IMR-90 (cell line): ENCODE results near the gene MAML3. TPM values are rescaled to one million over a fixed set of nuclear protein-coding genes. Genes with fewer than 3 reads are reported as not detected.
A peak's percentile ranks its signal among the peaks of the same experiment; 100 is the strongest.

Experiments
- ATAC-seq: fragments of 200-7000 bp; cut with Tn5 transposase; 2 replicates; pipeline ENCODE4 v1.9.1; 2020; ENCODE audit warnings: low read depth, mild to moderate bottlenecking, moderate library complexity
- BruUV-seq: library from RNA; stranded (reverse); fragments of 400-500 nt; replicated peaks from 2 replicates; lab custom pipeline; 2021; lab: Mats Ljungman, UMichigan
- CTCF ChIA-PET: fragments of 300-600 bp; formaldehyde crosslinking; extraction: SDS; loops from one replicate; lab custom pipeline; 2021; ENCODE audit warnings: antibody characterized with exemption; lab: Yijun Ruan, JAX
- POLR2A ChIA-PET: fragments of 300-600 bp; sonication (Branson Sonifier 250); formaldehyde crosslinking; loops from one replicate; lab custom pipeline; 2022; ENCODE audit warnings: antibody characterized with exemption; ENCODE audit not compliant: unreplicated experiment; lab: Charles Lee
- DNase-seq: peaks from one replicate; pipeline ENCODE4 v3.0.0; 2013
- H2AFZ ChIP-seq: replicated peaks from 2 replicates; pipeline ENCODE3; 2013; ENCODE audit warnings: low read length, mild to moderate bottlenecking; ENCODE audit not compliant: poor library complexity
- H2AK5ac ChIP-seq: 2 replicates; pipeline ENCODE4 v1.6.1; 2013; ENCODE audit warnings: low read depth, low read length, inconsistent platforms
- H2AK9ac ChIP-seq: replicated peaks from 2 replicates; pipeline ENCODE3; 2013; ENCODE audit warnings: mild to moderate bottlenecking, low read depth, low read length, moderate library complexity; ENCODE audit not compliant: poor library complexity
- H2BK120ac ChIP-seq: 2 replicates; pipeline ENCODE4 v1.6.1; 2013; ENCODE audit warnings: low read depth, low read length, inconsistent platforms
- H2BK15ac ChIP-seq: 3 replicates; pipeline ENCODE4 v1.6.1; 2013; ENCODE audit warnings: low read depth, low read length, inconsistent platforms
- H2BK20ac ChIP-seq: 2 replicates; pipeline ENCODE4 v1.6.1; 2013; ENCODE audit warnings: low read depth, mild to moderate bottlenecking, inconsistent platforms, low read length, moderate library complexity
- H2BK5ac ChIP-seq: 2 replicates; pipeline ENCODE4 v1.6.1; 2013; ENCODE audit warnings: mild to moderate bottlenecking, low read depth, low read length, inconsistent platforms; ENCODE audit not compliant: poor library complexity, severe bottlenecking
- H3K14ac ChIP-seq: replicated peaks from 2 replicates; pipeline ENCODE4 v1.6.1; 2013; ENCODE audit warnings: low read depth, low read length, inconsistent platforms
- H3K18ac ChIP-seq: 2 replicates; pipeline ENCODE4 v1.6.1; 2013; ENCODE audit warnings: low read depth, low read length, control low read depth
- H3K23ac ChIP-seq: 2 replicates; pipeline ENCODE4 v1.6.1; 2013; ENCODE audit warnings: low read depth, low read length, inconsistent platforms
- H3K27ac ChIP-seq: 2 replicates; pipeline ENCODE4 v1.5.1; 2013; ENCODE audit warnings: mild to moderate bottlenecking, control low read depth, low read length; ENCODE audit not compliant: insufficient read depth
- H3K27me3 ChIP-seq: 2 replicates; pipeline ENCODE4 v1.6.1; 2013; ENCODE audit warnings: low read length; ENCODE audit not compliant: control insufficient read depth, insufficient read depth
- H3K36me3 ChIP-seq: 2 replicates; pipeline ENCODE4 v1.6.1; 2013; ENCODE audit warnings: low read length, mixed read lengths; ENCODE audit not compliant: control insufficient read depth, insufficient read depth
- H3K4ac ChIP-seq: 2 replicates; pipeline ENCODE4 v1.6.1; 2013; ENCODE audit warnings: low read depth, low read length, inconsistent platforms
- H3K4me1 ChIP-seq: 2 replicates; pipeline ENCODE4 v1.6.1; 2013; ENCODE audit warnings: low read length, mixed read lengths; ENCODE audit not compliant: control insufficient read depth, insufficient read depth
- H3K4me2 ChIP-seq: 2 replicates; pipeline ENCODE4 v1.6.1; 2013; ENCODE audit warnings: low read depth, mild to moderate bottlenecking, control low read depth, low read length, moderate library complexity
- H3K4me3 ChIP-seq: 2 replicates; pipeline ENCODE4 v1.5.1; 2013; ENCODE audit warnings: low read depth, mild to moderate bottlenecking, control low read depth, low read length, moderate library complexity; ENCODE audit not compliant: insufficient read depth
- H3K56ac ChIP-seq: 2 replicates; pipeline ENCODE4 v1.6.1; 2013; ENCODE audit warnings: low read length, inconsistent platforms; ENCODE audit not compliant: insufficient read depth; ENCODE audit errors: extremely low read depth
- H3K79me1 ChIP-seq, 2 experiments: 2 replicates each; pipeline ENCODE4 v1.6.1; 2013; ENCODE audit warnings: low read length in 2 of 2, inconsistent platforms in 1 of 2, low read depth in 1 of 2
- H3K9ac ChIP-seq: 2 replicates; pipeline ENCODE4 v1.6.1; 2013; ENCODE audit warnings: low read depth, low read length, control low read depth
- H3K9me1 ChIP-seq: 2 replicates; pipeline ENCODE4 v1.6.1; 2013; ENCODE audit warnings: low read length, inconsistent platforms; ENCODE audit not compliant: insufficient read depth
- H3K9me3 ChIP-seq: 2 replicates; pipeline ENCODE4 v1.6.1; 2013; ENCODE audit warnings: low read length; ENCODE audit not compliant: control insufficient read depth, insufficient read depth
- H4K20me1 ChIP-seq: 2 replicates; pipeline ENCODE4 v1.6.1; 2013; ENCODE audit warnings: low read length, inconsistent platforms; ENCODE audit not compliant: insufficient read depth
- H4K5ac ChIP-seq: 2 replicates; pipeline ENCODE4 v1.6.1; 2013; ENCODE audit warnings: mild to moderate bottlenecking, low read depth, low read length, control low read depth
- H4K8ac ChIP-seq, 2 experiments: 2 replicates each; pipeline ENCODE4 v1.6.1; 2013; ENCODE audit warnings: low read depth in 2 of 2, low read length in 2 of 2, control low read depth in 1 of 2, inconsistent platforms in 1 of 2
- H4K91ac ChIP-seq: 2 replicates; pipeline ENCODE4 v1.6.1; 2013; ENCODE audit warnings: low read depth, low read length, inconsistent platforms; ENCODE audit not compliant: insufficient read depth
- CEBPB ChIP-seq: IDR thresholded peaks from 2 replicates; pipeline ENCODE4 v1.6.1; 2012; ENCODE audit warnings: low read depth, low read length, improper control_type of control experiment
- CHD1 ChIP-seq: IDR thresholded peaks from 2 replicates; pipeline ENCODE4 v1.6.1; 2012; ENCODE audit warnings: low read depth, low read length, improper control_type of control experiment
- RCOR1 ChIP-seq: IDR thresholded peaks from 2 replicates; pipeline ENCODE4 v1.6.1; 2012; ENCODE audit warnings: mild to moderate bottlenecking, low read length, improper control_type of control experiment; ENCODE audit not compliant: insufficient replicate concordance
- WGBS, 2 experiments: methylation state at CpG; one replicate each; pipeline versions ENCODE4 v1.1.5 to v1.1.7; 2013; ENCODE audit warnings: missing lambda C conversion rate in 2 of 2; ENCODE audit not compliant: insufficient read length in 1 of 2; ENCODE audit errors: extremely low coverage in 2 of 2; 5-methylcytosine and 5-hydroxymethylcytosine counted together
- dilution Hi-C: fragments of 300-500 bp; cut with HindIII; formaldehyde crosslinking; loops from one replicate; pipeline ENCODE4 v1.14.3; 2018; ENCODE audit warnings: low sequenced_read_pairs; ENCODE audit not compliant: unreplicated experiment
- in situ Hi-C: fragments of 300-500 bp; cut with MboI; formaldehyde crosslinking; loops from 3 replicates; pipeline ENCODE4 v1.14.3; 2019; ENCODE audit warnings: low sequenced_read_pairs, inconsistent platforms, mixed read lengths
- intact Hi-C: fragments of 100-400 bp; cut with micrococcal nuclease; formaldehyde crosslinking; loops from 2 replicates; pipeline ENCODE4 v1.10.0; 2022
- polyA plus RNA-seq, 3 experiments: library from polyadenylated mRNA; depleted of rRNA; stranded (reverse); fragments of >200 nt; gene quantifications; 2 replicates each; pipeline ENCODE4 v1.2.3, GENCODE V29; 2012; ENCODE audit warnings: low replicate concordance in 1 of 3
- total RNA-seq: library from RNA; depleted of rRNA; stranded (reverse); fragments of >200 nt; gene quantifications from 2 replicates; pipeline ENCODE4 v1.2.3, GENCODE V29; 2012

MAML3 gene
- total and polyA plus RNA-seq, 2 of the 4 experiments (the other 2 are of a cell fraction), result 0.90 to 1.7 TPM

DNA sequence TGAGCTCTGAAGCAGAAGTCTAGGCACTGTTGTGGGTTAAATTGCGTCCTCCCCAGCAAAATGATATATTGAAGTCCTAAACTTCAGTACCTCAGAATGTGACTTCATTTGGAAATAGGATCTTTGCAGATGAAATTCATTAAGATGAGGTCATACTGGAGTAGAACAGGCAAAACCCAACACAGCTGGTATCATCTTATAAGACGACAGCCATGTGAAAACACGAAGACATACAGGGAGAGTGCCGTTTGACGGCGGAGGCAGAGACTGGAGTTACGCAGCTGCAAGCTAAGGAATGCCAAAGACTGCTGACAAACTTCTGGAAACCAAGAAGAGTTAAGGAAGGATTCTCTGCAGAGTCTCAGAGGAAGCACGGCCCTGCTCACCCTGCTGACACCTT lies 241.5 kb downstream of the MAML3 start:
- no peak overlapping the region for H4K8ac ChIP-seq
- no peak overlapping the region for H3K4ac ChIP-seq
- ChIA-PET CTCF (no interaction called here), POLR2A (no interaction called here)
- no peak overlapping the region for H4K91ac ChIP-seq
- H2AK5ac ChIP-seq, result peak overlapping the region; percentile 13; the same call in 1 of the 2 replicates
- no peak overlapping the region for H2AFZ ChIP-seq
- in situ Hi-C loops, result no loop called here
- no peaks in the 10 kb centered on the region for H3K27me3 ChIP-seq
- no peak overlapping the region for H3K23ac ChIP-seq
- peaks cover 0 to 5% of the 10 kb centered on the region in 2 experiments; a peak in 1 of 4 replicates for H3K79me1 ChIP-seq
- H3K18ac ChIP-seq, result no peak overlapping the region; the same call in 1 of the 2 replicates
- no peaks in the 10 kb centered on the region for H3K9me3 ChIP-seq
- intact Hi-C loops, result no loop called here
- WGBS, 2 experiments, result no CpG with 5 or more reads among the region's 8 CpGs
- dilution Hi-C loops, result no loop called here
- BruUV-seq, result no TSS peak
- peaks cover 14% of the 10 kb centered on the region for H3K4me1 ChIP-seq
- H2BK5ac ChIP-seq, result no peak overlapping the region
- no peak overlapping the region for H2BK120ac ChIP-seq
- no peaks in the 10 kb centered on the region for H4K20me1 ChIP-seq
- no peaks in the 10 kb centered on the region for H3K36me3 ChIP-seq
- H3K27ac ChIP-seq, result peak overlapping the region; percentile 15; the same call in 1 of the 2 replicates
- ATAC-seq, result no peak
- no peak for TF ChIP-seq CHD1
- TF ChIP-seq CEBPB, result no peak
- TF ChIP-seq RCOR1, result no peak
- no peak overlapping the region for H3K14ac ChIP-seq
- DNase-seq, result peak; percentile 50
- H3K9me1 ChIP-seq, result peaks cover 9% of the 10 kb centered on the region; the same call in 1 of the 2 replicates
- no peak overlapping the region for H2BK20ac ChIP-seq
- no peak overlapping the region for H4K5ac ChIP-seq
- no peak overlapping the region for H3K9ac ChIP-seq
- no peak overlapping the region for H2AK9ac ChIP-seq
- H2BK15ac ChIP-seq, result no peak overlapping the region; the same call in 2 of the 3 replicates
- no peak overlapping the region for H3K56ac ChIP-seq
- H3K4me3 ChIP-seq, result no peak overlapping the region
- no peak overlapping the region for H3K4me2 ChIP-seq
